ENCODE measurements around the gene JOSD1. TPM values are rescaled to one million over a fixed set of nuclear protein-coding genes. Genes with fewer than 3 reads are reported as not detected.
A peak's percentile ranks its signal among the peaks of the same experiment; 100 is the strongest.

The JOSD1 gene
- total RNA-seq, 1 donor from 2014 or later, result 52.1 TPM

DNA sequence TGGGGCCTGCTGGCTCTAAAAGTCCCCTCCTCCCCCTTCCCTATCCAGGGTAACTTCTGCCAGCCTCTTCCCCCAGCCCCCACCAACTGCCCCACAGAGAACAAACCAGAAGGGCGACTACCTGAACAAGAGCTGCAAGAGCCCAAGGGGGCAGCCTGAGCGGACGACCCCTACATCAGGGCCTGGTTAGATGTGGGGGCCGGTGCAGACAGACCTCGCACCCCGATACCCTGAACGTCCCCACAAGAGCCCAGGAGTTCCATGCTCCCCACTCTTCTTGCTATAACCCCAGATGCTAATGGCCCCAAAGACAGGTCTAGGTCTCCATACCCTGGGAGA is 34.4 kb upstream of the JOSD1 start:
- no peaks in the 10 kb centered on the region for H3K9me3 ChIP-seq
- ATAC-seq (no peak), DNase-seq (no peak)
- H3K27ac ChIP-seq, result no peak overlapping the region
- H3K4me1 ChIP-seq, result peaks cover 14% of the 10 kb centered on the region
- intact Hi-C loops (cut with DNase I), result no loop called here
- H3K27me3 ChIP-seq, result no peaks in the 10 kb centered on the region
- H3K4me3 ChIP-seq, result no peak overlapping the region
- peaks cover 70% of the 10 kb centered on the region for H3K36me3 ChIP-seq
- TF ChIP-seq, protein P1, sequence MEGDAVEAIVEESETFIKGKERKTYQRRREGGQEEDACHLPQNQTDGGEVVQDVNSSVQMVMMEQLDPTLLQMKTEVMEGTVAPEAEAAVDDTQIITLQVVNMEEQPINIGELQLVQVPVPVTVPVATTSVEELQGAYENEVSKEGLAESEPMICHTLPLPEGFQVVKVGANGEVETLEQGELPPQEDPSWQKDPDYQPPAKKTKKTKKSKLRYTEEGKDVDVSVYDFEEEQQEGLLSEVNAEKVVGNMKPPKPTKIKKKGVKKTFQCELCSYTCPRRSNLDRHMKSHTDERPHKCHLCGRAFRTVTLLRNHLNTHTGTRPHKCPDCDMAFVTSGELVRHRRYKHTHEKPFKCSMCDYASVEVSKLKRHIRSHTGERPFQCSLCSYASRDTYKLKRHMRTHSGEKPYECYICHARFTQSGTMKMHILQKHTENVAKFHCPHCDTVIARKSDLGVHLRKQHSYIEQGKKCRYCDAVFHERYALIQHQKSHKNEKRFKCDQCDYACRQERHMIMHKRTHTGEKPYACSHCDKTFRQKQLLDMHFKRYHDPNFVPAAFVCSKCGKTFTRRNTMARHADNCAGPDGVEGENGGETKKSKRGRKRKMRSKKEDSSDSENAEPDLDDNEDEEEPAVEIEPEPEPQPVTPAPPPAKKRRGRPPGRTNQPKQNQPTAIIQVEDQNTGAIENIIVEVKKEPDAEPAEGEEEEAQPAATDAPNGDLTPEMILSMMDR (IDR thresholded peaks at IDR 0.05), result no peak

GRCh38 chr22:38734421-38735100 is 33.8 kb upstream of the JOSD1 start:
- H3K27ac ChIP-seq, result peak overlapping the region; percentile 2
- intact Hi-C loops (cut with DNase I), result no loop called here
- H3K4me3 ChIP-seq, result no peak overlapping the region
- H3K27me3 ChIP-seq, result no peaks in the 10 kb centered on the region
- no peaks in the 10 kb centered on the region for H3K9me3 ChIP-seq
- H3K4me1 ChIP-seq, result peaks cover 14% of the 10 kb centered on the region
- peaks cover 70% of the 10 kb centered on the region for H3K36me3 ChIP-seq
- TF ChIP-seq, protein P1 (IDR thresholded peaks at IDR 0.05), result no peak
- DNase-seq (peak; percentile 51), ATAC-seq (no peak)

DNA sequence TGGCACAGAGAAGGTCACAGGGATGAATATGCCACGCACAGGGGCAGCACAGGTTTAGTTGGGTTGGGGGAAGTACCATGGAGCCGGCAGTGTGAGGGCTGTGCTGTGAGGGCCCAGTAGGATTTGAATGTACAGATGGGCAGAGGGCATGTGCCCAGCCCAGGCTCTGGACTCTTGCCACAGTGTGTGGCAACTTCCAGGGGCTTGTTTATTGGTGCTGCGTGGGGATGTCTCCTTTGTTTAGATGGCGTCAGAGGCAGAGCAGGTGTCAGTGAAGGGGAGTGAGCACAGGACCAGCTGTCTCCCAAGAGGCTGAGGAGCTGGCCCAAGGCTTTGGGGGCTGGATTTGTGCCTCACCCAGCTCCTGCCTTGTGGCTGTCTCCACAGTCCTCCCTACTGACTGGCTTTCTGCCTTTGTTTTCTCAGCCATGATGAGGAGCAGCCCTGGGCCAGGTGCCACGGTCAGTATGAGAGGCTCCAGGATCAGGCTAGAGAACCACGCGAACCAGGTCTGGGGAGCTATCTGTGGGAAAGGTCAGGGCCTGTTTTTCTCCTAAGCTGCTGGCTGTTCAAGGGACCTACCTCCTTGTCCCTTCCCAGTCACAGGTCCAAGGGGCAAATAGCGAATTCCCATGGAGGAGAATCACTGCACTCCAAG is 33.1 kb upstream of the JOSD1 start:
- Histone ChIP-seq H3K27ac (peak overlapping the region; percentile 2), H3K4me3 (no peak overlapping the region), H3K36me3 (peaks cover 70% of the 10 kb centered on the region), H3K4me1 (peaks cover 14% of the 10 kb centered on the region), H3K9me3 (no peaks in the 10 kb centered on the region), H3K27me3 (no peaks in the 10 kb centered on the region)
- TF ChIP-seq, protein P1 (IDR thresholded peaks at IDR 0.05), result no peak
- DNase-seq (peak; percentile 76), ATAC-seq (peak; percentile 22)
- intact Hi-C loops (cut with DNase I), result no loop called here

- peak; percentile 71 for DNase-seq
Measured at GRCh38 chr22:38733329-38733723, 32.6 kb upstream of the JOSD1 start.

DNA sequence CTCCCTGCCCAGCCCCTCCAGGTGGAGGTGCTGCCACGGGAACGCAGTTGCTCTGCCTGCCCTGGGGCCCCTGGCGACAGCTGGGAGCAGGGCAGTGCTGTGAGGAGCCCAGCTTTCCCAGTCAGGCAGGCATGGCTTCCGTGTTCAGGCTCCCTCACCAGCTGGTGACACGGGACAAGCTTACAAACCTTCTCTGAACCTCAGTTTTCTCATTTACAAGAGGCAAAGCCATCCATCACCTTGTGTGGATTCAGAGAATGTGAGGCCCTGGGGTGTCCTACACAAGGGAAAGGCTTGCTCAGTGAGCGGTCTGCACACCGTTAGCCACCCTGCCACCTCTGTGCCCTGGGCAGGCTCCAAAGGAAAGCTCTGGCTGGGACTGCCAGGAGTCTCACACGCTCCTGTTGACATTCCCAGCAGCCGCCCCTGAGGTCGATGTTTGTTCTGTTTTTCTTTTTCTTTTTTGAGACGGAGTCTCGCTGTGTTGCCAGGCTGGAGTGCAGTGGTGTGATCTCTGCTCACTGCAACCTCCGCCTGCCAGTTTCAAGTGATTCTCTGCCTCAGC is 31.6 kb upstream of the JOSD1 start:
- Histone ChIP-seq H3K9me3 (no peaks in the 10 kb centered on the region), H3K36me3 (peaks cover 70% of the 10 kb centered on the region), H3K4me1 (peaks cover 14% of the 10 kb centered on the region), H3K27ac (peak overlapping the region; percentile 1), H3K27me3 (no peaks in the 10 kb centered on the region), H3K4me3 (no peak overlapping the region)
- ATAC-seq (no peak), DNase-seq (peak; percentile 59)
- intact Hi-C loops (cut with DNase I), result no loop called here
- TF ChIP-seq, protein P1 (IDR thresholded peaks at IDR 0.05), result no peak

More at GRCh38 chr22:38733329-38733723, 32.6 kb upstream of the JOSD1 start:
- H3K27ac ChIP-seq, result no peak overlapping the region
- ATAC-seq, result peak; percentile 56
- no peaks in the 10 kb centered on the region for H3K9me3 ChIP-seq
- TF ChIP-seq, protein P1 (IDR thresholded peaks at IDR 0.05), result peak; percentile 66
- H3K36me3 ChIP-seq, result peaks cover 70% of the 10 kb centered on the region
- no peaks in the 10 kb centered on the region for H3K27me3 ChIP-seq
- H3K4me3 ChIP-seq, result no peak overlapping the region
- intact Hi-C loops (cut with DNase I), result no loop called here
- peaks cover 14% of the 10 kb centered on the region for H3K4me1 ChIP-seq

Data from upper lobe of right lung (tissue), 1 donor.